ENCODE measurements around the gene ENDOU. TPM values are rescaled to one million over a fixed set of nuclear protein-coding genes. Genes with fewer than 3 reads are reported as not detected.

Gene ENDOU
- total RNA-seq, 1 experiment from 2014 or later, result not detected

DNA sequence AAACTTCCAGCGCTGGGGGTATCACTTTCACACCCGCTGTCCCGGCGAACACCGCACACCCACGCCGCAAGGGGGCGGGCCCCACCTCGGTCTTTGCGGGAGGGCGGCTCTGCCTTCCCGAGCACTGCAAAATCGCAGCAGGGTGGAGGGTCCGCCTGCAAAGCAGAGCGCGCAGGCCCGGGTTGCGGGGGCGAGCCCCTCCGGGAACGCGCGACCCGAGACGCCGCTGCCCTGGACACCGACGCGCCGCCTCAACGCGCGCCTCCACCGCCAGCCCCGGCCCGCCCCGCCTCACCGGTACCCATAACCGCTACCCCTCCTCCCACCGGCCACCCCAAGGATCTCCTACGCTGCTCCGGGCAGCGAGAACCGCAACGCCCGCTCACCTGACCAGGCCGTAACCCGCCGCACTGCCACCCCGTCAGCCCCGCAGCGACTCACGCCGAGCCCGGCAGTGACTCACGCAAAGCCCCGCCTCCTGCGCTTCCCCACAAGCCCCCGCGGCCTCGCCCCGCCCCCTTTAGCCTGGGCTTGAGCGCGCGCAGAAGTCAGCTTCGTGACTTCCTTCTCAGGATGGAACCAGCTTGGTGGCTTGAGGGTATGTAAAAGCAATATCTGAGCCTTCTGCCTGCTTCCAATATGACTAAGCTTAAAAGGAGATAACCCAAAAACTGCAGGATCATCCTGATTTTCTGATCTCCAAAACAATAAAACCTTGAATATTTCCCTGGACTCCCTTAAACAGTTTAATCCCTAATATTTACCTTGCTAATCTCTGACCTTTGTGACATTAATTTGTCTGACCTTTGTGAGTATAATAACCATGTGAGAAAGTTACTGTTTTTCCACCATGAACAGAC lies 19.5 kb downstream of the ENDOU start, which contains the start of gene RPAP3:
RPAP3 (minus strand) TSS at position 465 of the 860 bp plus-strand sequence. CDS start 3,190 bp downstream, outside the sequence.
- ATAC-seq, result peak; percentile 98
- no peak for TF ChIP-seq EZH2phosphoT487 (IDR thresholded peaks at IDR 0.05; ENCODE audit: borderline replicate concordance)
- peak; percentile 77 for TF ChIP-seq ZFX (IDR thresholded peaks at IDR 0.05)
- peak; percentile 4 to 56 (median 54); a peak in 4 of 6 replicates for TF ChIP-seq CTCF (IDR thresholded peaks at IDR 0.05 in 2 of 3, conservative IDR thresholded peaks at IDR 0.05 in 1 of 3; ENCODE audit: borderline replicate concordance in 1 of 3, insufficient read depth in 1 of 3, low read depth in 2 of 3, low read length in 2 of 3)
- TF ChIP-seq ATF3 (IDR thresholded peaks at IDR 0.05), result no peak
- TF ChIP-seq SRF (IDR thresholded peaks at IDR 0.05; ENCODE audit: low read depth), result no peak
- 0 out of 2 replicates have a peak, but pooled peaks have one; percentile 3 for TF ChIP-seq RAD21 (IDR thresholded peaks at IDR 0.05; ENCODE audit: low read depth)
- no peak for TF ChIP-seq REST (IDR thresholded peaks at IDR 0.05; ENCODE audit: low read depth)
- TF ChIP-seq SP1 (IDR thresholded peaks at IDR 0.05; ENCODE audit: low read depth), result peak; percentile 65
- peak; percentile 49 for TF ChIP-seq FOSL1 (IDR thresholded peaks at IDR 0.05; ENCODE audit: low read depth)
- no peak for TF ChIP-seq ELF1 (IDR thresholded peaks at IDR 0.05; ENCODE audit: borderline replicate concordance, low read depth)
- TF ChIP-seq CEBPB (IDR thresholded peaks at IDR 0.05; ENCODE audit: low read depth), result no peak
- peak; percentile 65 for TF ChIP-seq JUND (IDR thresholded peaks at IDR 0.05)
- TF ChIP-seq CBX3 (IDR thresholded peaks at IDR 0.05; ENCODE audit: low read depth), result peak; percentile 78
- TF ChIP-seq MAX (IDR thresholded peaks at IDR 0.05), result peak; percentile 74
- TF ChIP-seq POLR2A (IDR thresholded peaks at IDR 0.05; ENCODE audit: borderline replicate concordance, extremely low read depth, insufficient read depth, insufficient read length), result peak; percentile 92
- TF ChIP-seq ZNF274 (IDR thresholded peaks at IDR 0.05; ENCODE audit: low read depth, low read length), result no peak
- peak; percentile 68 for TF ChIP-seq SIN3A (IDR thresholded peaks at IDR 0.05; ENCODE audit: low read depth)
- TF ChIP-seq EGR1 (IDR thresholded peaks at IDR 0.05; ENCODE audit: low read depth), result peak; percentile 71
- TF ChIP-seq POLR2AphosphoS5 (IDR thresholded peaks at IDR 0.05; ENCODE audit: low read depth, low read length), result peak; percentile 95
- TF ChIP-seq EZH2 (IDR thresholded peaks at IDR 0.05), result no peak

More for the DNA sequence above, 19.5 kb downstream of the ENDOU start, which contains the start of gene RPAP3:
- H3K4me1 ChIP-seq (ENCODE audit: control insufficient read depth in 1 of 2, insufficient read depth in 2 of 2, low read length in 2 of 2), result peaks cover 5 to 16% of the 10 kb centered on the region in 2 experiments; a peak in 3 of 4 replicates
- no peaks in the 10 kb centered on the region for H3K9me2 ChIP-seq (ENCODE audit: insufficient read depth)
- peak within 1 kb of the TSS; percentile 75 for H3K9ac ChIP-seq (ENCODE audit: low read length)
- peak within 1 kb of the TSS; percentile 80 for H3K27ac ChIP-seq (ENCODE audit: low read depth, low read length)
- peaks cover 40% of the 10 kb centered on the region for H3K79me2 ChIP-seq (ENCODE audit: insufficient read depth, low read length)
- intact Hi-C loops (cut with micrococcal nuclease), result no loop called here
- POLR2A ChIA-PET, result interaction anchor here (0.9 to 1.0 kb wide), 3 partner anchors 13 to 133 kb away, joined by 3 to 4 read pairs (median 3); no protein-coding TSS in a partner anchor
- H3K9me3 ChIP-seq (ENCODE audit: control insufficient read depth in 1 of 2, insufficient read depth in 1 of 2, low read depth in 1 of 2, low read length in 2 of 2), result no peaks in the 10 kb centered on the region
- H3K27me3 ChIP-seq (ENCODE audit: insufficient read depth, low read length), result no peaks in the 10 kb centered on the region
- CTCF ChIA-PET, result interaction anchor here (0.9 to 2.7 kb wide), 2 partner anchors 10 to 61 kb away, joined by 3 to 9 read pairs; no protein-coding TSS in a partner anchor
- H3K36me3 ChIP-seq (ENCODE audit: control insufficient read depth in 1 of 2, insufficient read depth in 2 of 2, low read length in 2 of 2), result no peaks in the 10 kb centered on the region; a peak in 1 of 4 replicates
- no TSS peak for BruUV-seq (replicated peaks)
- H3K4me3 ChIP-seq (replicated peaks in 1 of 2; ENCODE audit: low read depth in 1 of 2, low read length in 2 of 2), result peak within 1 kb of the TSS; percentile 67 to 78
- peak within 1 kb of the TSS; percentile 41 for H2AFZ ChIP-seq (ENCODE audit: low read depth, low read length, poor library complexity, severe bottlenecking)
- no peaks in the 10 kb centered on the region for H4K20me1 ChIP-seq (ENCODE audit: insufficient read depth)
- DNase-seq (ENCODE audit: low read depth, low spot score), result peak; percentile 76
- RAD21 ChIA-PET (ENCODE audit: low non-redundant PET in 1 of 2, low total read pairs in 2 of 2, uncharacterized antibody in 2 of 2, unreplicated experiment in 2 of 2), result no interaction called here
- H3K4me2 ChIP-seq (ENCODE audit: low read length), result peak within 1 kb of the TSS; percentile 89
